Right lung (tissue), 5 donors: ENCODE results near the gene GMCL2. TPM values are rescaled to one million over a fixed set of nuclear protein-coding genes. Genes with fewer than 3 reads are reported as not detected.
"Not testable (repeated sequence)": the region's sequence is repeated elsewhere in the genome, so short reads cannot be mapped to it uniquely, and the experiment has no call there.

Source experiments
- DNase-seq, 2 donors: peaks; one replicate each; pipeline ENCODE4 v3.0.0-alpha.2; 2013
- polyA plus RNA-seq, 5 donors: library from polyadenylated mRNA; unstranded; fragments of 120-200 nt; gene quantifications; one replicate each; pipeline versions ENCODE4 v1.2.1 to v1.2.3, GENCODE V29; 2013; ENCODE audit warnings: inconsistent platforms in 1 of 5, low replicate concordance in 1 of 5; ENCODE audit not compliant: insufficient read length in 5 of 5, insufficient read depth in 1 of 5

The GMCL2 gene
- polyA plus RNA-seq, 5 donors, result not detected

GRCh38 chr5:178206166-178207101, 19.3 kb upstream of the GMCL2 start:
- DNase-seq, result no peak

- no peak for DNase-seq
Observed at GRCh38 chr5:178205749-178206047, 18.5 kb upstream of the GMCL2 start.

GRCh38 chr5:178204935-178205748, 18.0 kb upstream of the GMCL2 start:
- DNase-seq, result peak; percentile 56 to 63

- DNase-seq, result peak; percentile 96 to 97
Observed at GRCh38 chr5:178204182-178204934, 17.2 kb upstream of the GMCL2 start, which contains the start of gene HNRNPAB. Gene HNRNPAB, plus strand, starts transcription at chr5:178204533. Its CDS starts 305 bp downstream, at chr5:178204838.

- no peak for DNase-seq
Observed at GRCh38 chr5:178203670-178204181, 16.6 kb upstream of the GMCL2 start.

GRCh38 chr5:178202541-178202940, 15.4 kb upstream of the GMCL2 start:
- DNase-seq, result no peak

- no peak for DNase-seq
Observed at GRCh38 chr5:178201927-178202235, 14.7 kb upstream of the GMCL2 start.

- no peak for DNase-seq
Observed at GRCh38 chr5:178201221-178201926, 14.2 kb upstream of the GMCL2 start.

- no peak for DNase-seq
Observed at GRCh38 chr5:178199581-178200434, 12.6 kb upstream of the GMCL2 start.

- DNase-seq, result no peak
Observed at GRCh38 chr5:178198706-178199105, 11.5 kb upstream of the GMCL2 start.

- not testable (repeated sequence) for DNase-seq
Observed at GRCh38 chr5:178198151-178198550, 11.0 kb upstream of the GMCL2 start.

- DNase-seq, result no peak
Observed at GRCh38 chr5:178196986-178197385, 9.8 kb upstream of the GMCL2 start.

- DNase-seq, result no peak
Observed at GRCh38 chr5:178196281-178196812, 9.2 kb upstream of the GMCL2 start.

GRCh38 chr5:178194026-178194425, 6.9 kb upstream of the GMCL2 start:
- DNase-seq, result no peak

- no peak for DNase-seq
Observed at GRCh38 chr5:178193251-178193809, 6.2 kb upstream of the GMCL2 start.

GRCh38 chr5:178192787-178193186, 5.6 kb upstream of the GMCL2 start:
- DNase-seq, result no peak

- DNase-seq, result no peak
Observed at GRCh38 chr5:178192244-178192643, 5.1 kb upstream of the GMCL2 start.

- no peak for DNase-seq
Observed at GRCh38 chr5:178191661-178192060, 4.5 kb upstream of the GMCL2 start.

GRCh38 chr5:178189433-178189832, 2.3 kb upstream of the GMCL2 start:
- DNase-seq, result no peak

- DNase-seq, result no peak
Observed at GRCh38 chr5:178186427-178186826, 744 bp downstream of the GMCL2 start.
